Mesothelial cell of epicardium (in vitro differentiated cells): ENCODE data around the gene LTBR. TPM values are rescaled to one million over a fixed set of nuclear protein-coding genes. Genes with fewer than 3 reads are reported as not detected.
"Not testable (repeated sequence)": the region's sequence is repeated elsewhere in the genome, so short reads cannot be mapped to it uniquely, and the experiment has no call there.

Experiments
- DNase-seq, 2 experiments: peaks; one replicate each; pipeline ENCODE4 v3.0.0; 2021; ENCODE audit warnings: low spot score in 2 of 2; ENCODE audit not compliant: unreplicated experiment in 2 of 2
- H3K27ac Mint-ChIP-seq: 2 replicates; pipeline ENCODE4 v1.8.0; 2021; ENCODE audit warnings: mixed read lengths
- H3K27me3 Mint-ChIP-seq: 2 replicates; pipeline ENCODE4 v1.8.0; 2021; ENCODE audit warnings: low read depth, mixed read lengths
- H3K36me3 Mint-ChIP-seq: 2 replicates; pipeline ENCODE4 v1.8.0; 2021; ENCODE audit warnings: mixed read lengths
- H3K4me1 Mint-ChIP-seq: 2 replicates; pipeline ENCODE4 v1.8.0; 2021; ENCODE audit warnings: mixed read lengths
- H3K4me3 Mint-ChIP-seq: 2 replicates; pipeline ENCODE4 v1.8.0; 2021; ENCODE audit warnings: mild to moderate bottlenecking, moderate library complexity, mixed read lengths
- H3K9me3 Mint-ChIP-seq: 2 replicates; pipeline ENCODE4 v1.8.0; 2021; ENCODE audit warnings: mixed read lengths
- total RNA-seq: library from RNA; stranded (reverse); gene quantifications from 3 replicates; pipeline ENCODE4 v1.2.1, GENCODE V29; 2021
- TF ChIP-seq, protein P1 (sequence below): fragments of 200-600 bp; sonication (generic); IDR thresholded peaks from one replicate; pipeline ENCODE4 v1.5.0; 2021; ENCODE audit warnings: antibody characterized with exemption; ENCODE audit not compliant: unreplicated experiment

LTBR gene
- total RNA-seq, 1 donor from 2014 or later, result 66.8 TPM

GRCh38 chr12:6425590-6426531, 41.9 kb downstream of the LTBR start:
- no peak for DNase-seq
- H3K4me1 Mint-ChIP-seq, result peaks cover 10% of the 10 kb centered on the region
- no peaks in the 10 kb centered on the region for H3K27me3 Mint-ChIP-seq
- no peaks in the 10 kb centered on the region for H3K36me3 Mint-ChIP-seq
- H3K27ac Mint-ChIP-seq, result no peak overlapping the region
- H3K4me3 Mint-ChIP-seq, result no peak overlapping the region
- TF ChIP-seq, protein P1, sequence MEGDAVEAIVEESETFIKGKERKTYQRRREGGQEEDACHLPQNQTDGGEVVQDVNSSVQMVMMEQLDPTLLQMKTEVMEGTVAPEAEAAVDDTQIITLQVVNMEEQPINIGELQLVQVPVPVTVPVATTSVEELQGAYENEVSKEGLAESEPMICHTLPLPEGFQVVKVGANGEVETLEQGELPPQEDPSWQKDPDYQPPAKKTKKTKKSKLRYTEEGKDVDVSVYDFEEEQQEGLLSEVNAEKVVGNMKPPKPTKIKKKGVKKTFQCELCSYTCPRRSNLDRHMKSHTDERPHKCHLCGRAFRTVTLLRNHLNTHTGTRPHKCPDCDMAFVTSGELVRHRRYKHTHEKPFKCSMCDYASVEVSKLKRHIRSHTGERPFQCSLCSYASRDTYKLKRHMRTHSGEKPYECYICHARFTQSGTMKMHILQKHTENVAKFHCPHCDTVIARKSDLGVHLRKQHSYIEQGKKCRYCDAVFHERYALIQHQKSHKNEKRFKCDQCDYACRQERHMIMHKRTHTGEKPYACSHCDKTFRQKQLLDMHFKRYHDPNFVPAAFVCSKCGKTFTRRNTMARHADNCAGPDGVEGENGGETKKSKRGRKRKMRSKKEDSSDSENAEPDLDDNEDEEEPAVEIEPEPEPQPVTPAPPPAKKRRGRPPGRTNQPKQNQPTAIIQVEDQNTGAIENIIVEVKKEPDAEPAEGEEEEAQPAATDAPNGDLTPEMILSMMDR, result no peak
- H3K9me3 Mint-ChIP-seq, result no peaks in the 10 kb centered on the region

DNA sequence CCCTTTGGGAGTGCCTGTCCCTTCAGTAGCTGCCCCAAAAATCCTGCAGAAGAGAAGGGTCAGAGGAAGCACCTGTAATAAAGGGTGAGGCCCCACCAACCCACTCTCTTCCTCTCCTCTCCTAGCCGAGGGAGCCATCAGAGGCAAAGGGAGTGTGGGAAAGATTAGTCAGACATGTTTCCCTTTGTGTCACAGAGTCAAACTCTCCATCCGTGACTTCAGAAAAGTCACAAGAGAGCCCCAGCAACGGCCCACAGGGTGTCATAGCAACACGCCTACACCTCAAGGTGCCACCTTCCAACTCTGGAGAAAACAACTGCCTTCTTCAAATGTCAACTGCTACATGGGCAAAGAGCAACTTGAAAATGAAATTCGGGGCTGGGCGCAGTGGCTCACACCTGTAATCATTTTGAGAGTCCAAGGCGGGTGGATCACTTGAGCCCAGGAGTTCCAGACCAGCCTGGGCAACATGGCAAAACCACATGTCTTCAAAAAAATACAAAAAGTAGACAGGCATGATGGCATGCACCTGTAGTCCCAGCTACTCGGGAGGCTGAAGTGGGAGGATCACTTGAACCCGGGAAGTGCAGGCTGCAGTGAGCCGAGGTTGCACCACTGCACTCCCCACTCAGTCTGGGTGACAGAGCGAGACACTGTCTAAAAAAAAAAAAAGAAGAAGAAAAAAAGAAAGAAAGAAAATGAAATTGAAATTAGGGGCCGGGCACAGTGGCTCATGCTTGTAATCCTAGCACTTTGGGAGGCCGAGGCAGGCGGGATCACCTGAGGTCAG, 43.1 kb downstream of the LTBR start:
- Mint-ChIP-seq H3K9me3 (no peaks in the 10 kb centered on the region), H3K4me1 (peaks cover 14% of the 10 kb centered on the region), H3K27ac (no peak overlapping the region), H3K27me3 (no peaks in the 10 kb centered on the region), H3K4me3 (no peak overlapping the region), H3K36me3 (no peaks in the 10 kb centered on the region)
- DNase-seq, result no peak
- TF ChIP-seq, protein P1, result no peak

GRCh38 chr12:6427796-6428195, 43.8 kb downstream of the LTBR start:
- H3K9me3 Mint-ChIP-seq, H3K27me3 Mint-ChIP-seq: not testable (repeated sequence)

GRCh38 chr12:6428326-6428725, 44.4 kb downstream of the LTBR start:
- Mint-ChIP-seq H3K36me3 (no peaks in the 10 kb centered on the region), H3K4me1 (peaks cover 14% of the 10 kb centered on the region), H3K27ac (no peak overlapping the region), H3K4me3 (no peak overlapping the region), H3K27me3 (no peaks in the 10 kb centered on the region), H3K9me3 (no peaks in the 10 kb centered on the region)
- TF ChIP-seq, protein P1, result no peak
- DNase-seq, result no peak

More at GRCh38 chr12:6427796-6428195, 43.8 kb downstream of the LTBR start:
- not testable (repeated sequence) for H3K4me3 Mint-ChIP-seq, H3K27ac Mint-ChIP-seq, H3K36me3 Mint-ChIP-seq, DNase-seq
- peaks cover 14% of the 10 kb centered on the region for H3K4me1 Mint-ChIP-seq

GRCh38 chr12:6430124-6430989, 46.4 kb downstream of the LTBR start:
- DNase-seq, result peak; percentile 45 to 70
- Mint-ChIP-seq H3K4me1 (peaks cover 16% of the 10 kb centered on the region), H3K9me3 (no peaks in the 10 kb centered on the region), H3K36me3 (no peaks in the 10 kb centered on the region), H3K27me3 (no peaks in the 10 kb centered on the region), H3K4me3 (peak overlapping the region; percentile 1), H3K27ac (peak overlapping the region; percentile 75)
- TF ChIP-seq, protein P1, result no peak
